SK-N-SH treated with all-trans-retinoic acid at 6 μM for 48 hours (cell line): ENCODE data around the gene OR52K1.

Source experiments
- OSR1 ChIP-seq: fragments of 250-450 bp; sonication (Bioruptor Pico); IDR thresholded peaks from 2 replicates; pipeline ENCODE4 v1.8.0; 2022; ENCODE audit warnings: moderate library complexity, mild to moderate bottlenecking, inconsistent platforms
- PATZ1 ChIP-seq: fragments of 250-450 bp; sonication (Bioruptor Pico); IDR thresholded peaks from 2 replicates; pipeline ENCODE4 v1.8.0; 2020; ENCODE audit warnings: mild to moderate bottlenecking, moderate library complexity, borderline replicate concordance
- PPARA ChIP-seq: fragments of 250-450 bp; sonication (Bioruptor Pico); IDR thresholded peaks from 2 replicates; pipeline ENCODE4 v1.5.0; 2020; ENCODE audit warnings: mild to moderate bottlenecking, borderline replicate concordance
- ZC3H10 ChIP-seq: fragments of 250-450 bp; sonication (Bioruptor Pico); IDR thresholded peaks from 2 replicates; pipeline ENCODE4 v1.5.1; 2021; ENCODE audit warnings: mild to moderate bottlenecking, moderate library complexity
- ZFP30 ChIP-seq: fragments of 450-650 bp; formaldehyde crosslinking; IDR thresholded peaks from 2 replicates; pipeline ENCODE4 v1.5.0; 2022; ENCODE audit warnings: mild to moderate bottlenecking, moderate library complexity
- ZNF565 ChIP-seq: fragments of 450-650 bp; formaldehyde crosslinking; conservative IDR thresholded peaks from 2 replicates; pipeline ENCODE4 v1.5.0; 2020; ENCODE audit warnings: low read depth, mild to moderate bottlenecking, moderate library complexity
- TF ChIP-seq, protein P1 (sequence below): fragments of 250-450 bp; sonication (Bioruptor Pico); IDR thresholded peaks from 2 replicates; pipeline ENCODE4 v1.8.0; 2021; ENCODE audit warnings: low read depth, mild to moderate bottlenecking, moderate library complexity, borderline replicate concordance
- TF ChIP-seq, protein P2 (sequence below): fragments of 250-450 bp; sonication (Bioruptor Pico); IDR thresholded peaks from 2 replicates; pipeline ENCODE4 v1.5.1; 2020; ENCODE audit warnings: low read depth, mild to moderate bottlenecking, moderate library complexity

DNA sequence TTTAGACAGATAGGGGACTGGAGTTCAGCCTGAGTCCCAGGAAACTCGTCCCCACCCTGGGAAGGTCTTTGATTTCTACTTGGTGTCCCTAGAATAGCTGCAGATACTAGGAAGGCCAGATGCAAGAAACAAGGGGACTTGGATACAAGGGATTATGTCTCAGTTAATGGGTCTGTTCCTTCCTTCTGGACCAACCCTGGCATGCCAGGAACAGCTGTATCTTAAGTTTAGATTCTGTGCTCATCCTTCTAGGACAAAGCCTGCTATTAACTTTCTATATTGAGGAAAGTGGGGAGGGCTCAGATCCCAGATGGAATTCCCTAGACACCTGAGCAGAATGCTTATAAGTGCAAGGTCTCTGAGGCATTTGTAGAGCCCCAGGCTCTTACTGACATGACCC, 58.6 kb downstream of the OR52K1 start:
- TF ChIP-seq, protein P1, sequence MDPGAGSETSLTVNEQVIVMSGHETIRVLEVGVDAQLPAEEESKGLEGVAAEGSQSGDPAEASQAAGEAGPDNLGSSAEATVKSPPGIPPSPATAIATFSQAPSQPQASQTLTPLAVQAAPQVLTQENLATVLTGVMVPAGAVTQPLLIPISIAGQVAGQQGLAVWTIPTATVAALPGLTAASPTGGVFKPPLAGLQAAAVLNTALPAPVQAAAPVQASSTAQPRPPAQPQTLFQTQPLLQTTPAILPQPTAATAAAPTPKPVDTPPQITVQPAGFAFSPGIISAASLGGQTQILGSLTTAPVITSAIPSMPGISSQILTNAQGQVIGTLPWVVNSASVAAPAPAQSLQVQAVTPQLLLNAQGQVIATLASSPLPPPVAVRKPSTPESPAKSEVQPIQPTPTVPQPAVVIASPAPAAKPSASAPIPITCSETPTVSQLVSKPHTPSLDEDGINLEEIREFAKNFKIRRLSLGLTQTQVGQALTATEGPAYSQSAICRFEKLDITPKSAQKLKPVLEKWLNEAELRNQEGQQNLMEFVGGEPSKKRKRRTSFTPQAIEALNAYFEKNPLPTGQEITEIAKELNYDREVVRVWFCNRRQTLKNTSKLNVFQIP (CRISPR knock-in tag): no peak
- no peak for TF ChIP-seq ZFP30 (CRISPR knock-in tag)
- no peak for TF ChIP-seq OSR1 (CRISPR knock-in tag)
- no peak for TF ChIP-seq ZC3H10
- TF ChIP-seq PATZ1 (CRISPR knock-in tag): no peak
- no peak for TF ChIP-seq ZNF565 (CRISPR knock-in tag)
- TF ChIP-seq, protein P2, sequence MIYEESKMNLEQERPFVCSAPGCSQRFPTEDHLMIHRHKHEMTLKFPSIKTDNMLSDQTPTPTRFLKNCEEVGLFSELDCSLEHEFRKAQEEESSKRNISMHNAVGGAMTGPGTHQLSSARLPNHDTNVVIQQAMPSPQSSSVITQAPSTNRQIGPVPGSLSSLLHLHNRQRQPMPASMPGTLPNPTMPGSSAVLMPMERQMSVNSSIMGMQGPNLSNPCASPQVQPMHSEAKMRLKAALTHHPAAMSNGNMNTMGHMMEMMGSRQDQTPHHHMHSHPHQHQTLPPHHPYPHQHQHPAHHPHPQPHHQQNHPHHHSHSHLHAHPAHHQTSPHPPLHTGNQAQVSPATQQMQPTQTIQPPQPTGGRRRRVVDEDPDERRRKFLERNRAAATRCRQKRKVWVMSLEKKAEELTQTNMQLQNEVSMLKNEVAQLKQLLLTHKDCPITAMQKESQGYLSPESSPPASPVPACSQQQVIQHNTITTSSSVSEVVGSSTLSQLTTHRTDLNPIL (CRISPR knock-in tag): no peak
- no peak for TF ChIP-seq PPARA (CRISPR knock-in tag)
